Kidney tubule cell (primary cell): ENCODE measurements around the gene PSG5.
"Not testable (repeated sequence)": the region's sequence is repeated elsewhere in the genome, so short reads cannot be mapped to it uniquely, and the experiment has no call there.

Experiments used
- DNase-seq: peaks from one replicate; pipeline ENCODE4 v3.0.0-alpha.2; 2018; ENCODE audit warnings: low spot score

The PSG5 gene

DNA sequence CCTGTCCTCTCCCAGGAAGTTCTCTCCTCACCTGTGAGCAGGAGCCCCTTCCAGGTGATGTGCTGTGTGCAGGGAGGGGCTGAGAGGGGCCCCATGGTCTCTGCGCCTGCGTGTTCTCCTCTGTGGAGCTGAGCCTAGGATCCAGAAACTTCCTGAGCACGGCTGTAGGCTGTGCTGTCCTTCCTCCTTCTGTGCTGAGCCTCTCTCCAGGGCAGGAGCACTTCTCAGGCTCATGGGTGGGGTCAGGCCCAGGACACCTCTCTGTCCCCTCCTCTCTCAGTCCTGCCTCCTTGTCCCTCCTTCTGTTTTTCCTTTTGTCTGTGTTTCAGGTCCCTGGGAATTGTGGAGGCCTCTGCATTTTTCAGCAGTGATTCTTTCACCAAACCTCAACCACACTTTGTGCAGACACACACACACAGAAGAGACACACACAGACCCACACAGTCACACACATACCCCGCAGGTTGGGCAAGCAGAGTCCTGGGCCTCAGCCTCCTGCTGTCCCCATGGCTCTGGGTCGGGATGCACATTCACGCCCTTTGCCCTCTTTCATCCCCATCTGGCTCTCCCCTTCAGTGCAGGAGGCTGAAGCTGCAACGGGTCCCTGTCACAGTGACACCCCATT lies at the start of gene PSG5:
Gene PSG5 (minus strand): TSS at position 226 of the 625 bp plus-strand sequence. CDS start 131 bp downstream, at position 95.
- DNase-seq: not testable (repeated sequence)

DNA sequence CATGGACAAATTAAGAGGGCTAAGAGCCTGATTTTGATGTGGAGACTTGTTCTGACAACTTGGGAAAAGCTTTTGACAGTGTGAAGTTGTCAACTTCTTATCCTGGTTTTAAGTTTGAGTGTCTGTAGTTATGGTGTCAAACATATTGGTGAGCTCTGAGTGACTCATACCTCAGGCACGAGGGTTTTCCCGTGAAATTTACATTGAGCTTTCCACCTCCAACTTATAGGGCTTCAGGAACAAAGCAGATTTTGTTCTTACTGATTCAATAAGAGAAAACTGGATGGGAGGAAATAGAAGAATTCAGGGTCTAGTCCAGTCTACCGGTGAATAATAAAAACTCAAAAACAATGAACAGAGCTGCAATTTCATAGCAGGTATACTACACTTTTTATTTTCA lies 49.4 kb upstream of the PSG5 start:
- DNase-seq: not testable (repeated sequence)

DNA sequence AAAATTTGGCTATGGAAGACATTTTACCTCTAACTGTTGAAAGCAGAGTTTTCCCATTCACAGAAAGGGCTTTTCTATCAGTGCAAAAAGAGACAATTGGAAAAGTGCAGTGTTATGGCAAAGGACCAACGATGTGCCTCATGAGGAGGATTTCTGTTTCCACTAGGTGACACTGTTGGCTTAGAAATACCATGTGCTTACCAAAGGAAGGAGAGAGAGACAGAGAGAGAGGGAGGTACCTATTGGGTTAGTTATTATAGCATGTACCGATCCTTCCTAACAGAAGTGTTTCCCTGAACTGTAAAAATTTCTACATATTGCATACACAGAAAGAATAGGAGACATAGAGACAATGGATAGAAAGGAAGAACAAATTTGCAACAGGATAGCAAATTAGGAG lies 43.0 kb upstream of the PSG5 start:
- DNase-seq: peak; percentile 22

DNA sequence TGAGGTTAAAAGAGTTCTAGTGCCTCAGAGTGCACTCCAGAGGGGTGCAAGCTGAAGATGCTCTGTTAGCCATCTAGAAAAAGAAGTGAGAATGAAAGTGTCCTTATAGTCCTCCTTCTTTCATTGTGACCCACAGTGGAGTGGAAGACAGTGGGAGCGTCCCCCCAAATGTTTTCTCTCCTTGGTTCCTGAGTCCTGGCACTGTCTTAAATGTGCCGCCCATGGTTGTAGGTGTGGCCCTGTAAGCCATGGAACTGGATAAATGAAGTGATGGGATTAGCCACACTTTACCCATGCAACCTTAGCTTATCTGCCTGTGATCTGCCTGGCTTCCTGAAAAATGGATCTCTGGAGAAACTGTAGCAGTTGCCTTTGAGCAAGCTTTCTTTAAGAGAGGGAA lies 42.4 kb upstream of the PSG5 start:
- peak; percentile 11 for DNase-seq

DNA sequence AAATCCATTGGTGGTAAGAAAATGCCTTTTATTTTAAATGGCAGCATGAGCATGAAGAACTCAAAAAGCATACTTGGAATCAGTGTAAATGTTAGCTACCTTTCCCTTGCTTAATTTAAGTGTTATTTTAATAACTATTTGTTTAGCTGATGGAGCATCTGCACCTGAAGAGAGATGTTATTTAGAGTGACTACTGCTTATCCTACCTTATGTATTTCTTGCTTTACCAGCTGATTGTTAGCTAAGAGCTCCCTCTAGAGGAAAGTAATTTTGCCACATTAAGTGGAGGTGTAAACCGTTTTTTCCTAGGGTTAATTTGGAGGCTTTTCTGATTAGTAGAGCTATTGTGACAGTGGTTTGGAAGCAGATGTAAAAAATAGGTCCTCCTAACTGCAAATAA lies 40.6 kb upstream of the PSG5 start:
- not testable (repeated sequence) for DNase-seq

DNA sequence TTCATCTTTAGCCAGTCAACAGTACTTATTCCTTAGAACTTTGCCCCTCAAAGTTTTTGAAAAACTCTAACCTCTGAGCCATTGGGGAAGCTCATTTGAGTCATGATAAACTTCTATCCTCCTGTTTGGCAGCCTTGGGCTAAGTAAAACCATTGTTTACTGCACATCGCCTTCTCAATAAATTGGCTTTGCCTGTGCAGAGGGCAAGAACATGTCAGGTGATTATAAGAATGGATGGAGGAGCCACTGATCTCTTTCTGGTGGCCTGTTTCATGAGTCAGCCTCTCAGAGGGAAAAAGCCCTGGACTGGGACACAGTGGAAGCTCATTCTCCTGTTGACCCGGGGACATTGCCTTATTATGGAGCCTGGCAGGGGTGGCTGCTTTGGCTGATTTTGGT lies 38.5 kb upstream of the PSG5 start:
- no peak for DNase-seq

DNA sequence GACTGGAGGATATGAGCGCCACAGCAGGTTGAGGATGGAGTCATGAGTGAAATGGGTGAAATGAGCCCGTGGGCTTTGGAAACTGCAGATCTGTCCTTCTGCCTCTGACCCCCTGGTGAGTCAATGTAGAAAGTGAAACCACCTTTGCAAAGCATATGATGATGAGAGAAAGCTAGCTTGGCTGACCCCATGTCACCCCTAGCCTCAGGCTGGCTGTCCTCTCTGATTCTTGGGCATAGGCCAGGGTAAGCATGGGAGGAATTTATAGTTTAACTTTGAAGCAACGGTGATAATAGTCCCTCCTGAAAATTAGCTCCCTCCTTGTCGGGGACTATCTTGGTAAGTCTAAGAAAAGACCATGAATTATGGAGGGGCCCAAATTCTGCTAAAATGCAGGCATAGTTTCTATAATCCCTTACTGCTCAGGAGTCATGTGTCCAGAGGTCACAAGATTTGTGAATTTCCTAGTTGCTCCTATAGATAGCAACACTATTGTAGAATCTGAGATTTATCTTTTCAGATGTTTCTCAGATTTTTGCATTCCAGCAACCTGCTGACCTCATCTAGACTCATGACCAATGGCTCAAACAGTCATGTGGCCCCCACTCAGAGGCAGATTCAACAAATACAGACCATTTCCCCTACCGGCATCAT lies 38.0 kb upstream of the PSG5 start:
- DNase-seq: peak; percentile 69

DNA sequence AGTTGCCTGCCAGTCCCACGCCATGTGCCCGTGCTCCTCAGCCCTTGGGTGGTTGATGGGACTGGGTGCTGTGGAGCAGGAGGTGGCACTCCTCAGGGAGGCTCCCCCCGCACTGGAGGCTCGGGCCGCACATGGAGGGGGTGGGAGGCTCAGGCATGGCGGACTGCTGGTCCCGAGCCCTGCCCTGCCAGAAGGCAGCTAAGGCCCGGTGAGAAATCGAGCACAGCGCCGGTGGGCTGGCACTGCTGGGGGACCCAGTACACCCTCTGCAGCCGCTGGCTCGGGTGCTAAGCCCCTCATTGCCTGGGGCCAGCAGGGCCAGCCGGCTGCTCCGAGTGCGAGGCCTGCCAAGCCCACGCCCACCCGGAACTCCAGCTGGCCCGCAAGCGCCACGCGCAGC lies 35.6 kb upstream of the PSG5 start:
- not testable (repeated sequence) for DNase-seq

DNA sequence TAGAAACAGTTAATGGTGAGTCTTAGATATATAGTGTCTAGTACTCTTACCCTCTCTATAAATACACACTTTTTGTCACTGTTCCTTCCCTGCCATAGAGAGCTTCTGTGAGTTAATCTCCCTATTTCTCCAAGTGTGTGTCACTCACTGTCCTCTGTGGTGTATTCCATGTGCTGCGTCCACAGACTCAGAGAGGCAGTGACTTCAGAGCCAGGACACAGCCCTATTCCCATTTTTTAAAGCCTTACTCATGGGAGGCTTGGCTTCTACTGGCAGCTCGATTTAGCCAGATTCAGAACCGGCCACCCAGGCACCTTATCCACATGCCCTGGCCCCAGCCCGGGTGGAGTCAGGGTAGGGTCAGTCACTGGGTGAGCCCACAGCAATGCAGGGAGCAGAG lies 32.8 kb upstream of the PSG5 start:
- DNase-seq: not testable (repeated sequence)

DNA sequence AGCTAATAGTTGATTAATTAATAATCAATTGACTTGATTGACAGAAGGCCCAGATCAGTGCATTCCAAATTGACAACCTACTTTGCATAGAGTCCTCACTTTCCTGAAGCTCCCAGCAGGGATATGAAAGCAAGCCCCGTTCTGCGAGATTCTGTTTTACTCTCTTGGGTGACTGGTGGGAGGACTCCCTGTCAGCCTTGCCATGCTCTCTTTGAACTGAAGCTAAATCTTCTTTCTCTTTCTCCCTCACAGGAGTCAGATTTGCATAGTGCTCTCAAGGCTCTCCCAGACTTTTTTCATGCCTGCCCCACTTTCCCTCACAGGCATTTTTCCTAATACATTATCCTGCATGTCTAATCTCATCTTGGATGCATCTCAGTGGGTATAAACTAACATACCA lies 29.5 kb upstream of the PSG5 start:
- DNase-seq: not testable (repeated sequence)

DNA sequence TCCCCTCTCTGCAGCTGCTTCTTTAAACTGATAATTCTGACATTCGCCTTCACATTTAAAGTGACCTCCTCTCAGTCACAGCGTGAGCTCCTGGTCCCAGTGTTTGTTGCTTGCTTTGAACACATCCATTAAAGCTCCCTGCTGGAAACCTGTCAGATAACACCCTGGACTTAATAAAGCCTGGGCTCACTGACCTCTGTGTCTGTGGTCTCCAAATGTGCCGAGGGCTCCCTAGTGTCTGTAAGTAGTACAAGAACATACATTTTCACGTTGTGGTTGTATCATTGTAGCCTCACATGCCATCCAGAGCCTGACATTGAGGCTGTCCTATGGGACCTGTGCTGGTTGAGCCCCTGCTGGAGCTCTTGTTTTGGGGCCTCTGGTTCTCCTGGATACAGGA lies 21.7 kb upstream of the PSG5 start:
- DNase-seq: no peak

DNA sequence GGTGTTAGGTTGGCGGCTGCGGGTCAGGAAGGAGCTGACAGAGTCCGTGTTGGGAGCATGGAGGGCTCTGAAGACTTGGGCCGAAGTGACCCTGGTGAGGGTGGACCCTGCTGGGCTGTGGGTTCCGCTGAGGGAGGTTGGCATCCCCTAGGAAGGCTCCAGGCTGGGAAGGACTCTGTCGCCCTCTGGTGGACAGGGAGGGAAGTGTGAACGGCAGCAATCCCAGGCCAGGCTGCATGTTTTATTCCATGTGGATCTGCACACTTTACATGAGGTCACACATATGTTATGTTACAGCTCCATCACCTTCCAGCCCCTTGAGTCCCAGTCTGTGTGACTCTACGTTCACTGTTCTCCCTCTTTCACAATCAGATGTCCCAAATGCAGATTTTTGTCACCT lies 20.8 kb upstream of the PSG5 start:
- DNase-seq: not testable (repeated sequence)

DNA sequence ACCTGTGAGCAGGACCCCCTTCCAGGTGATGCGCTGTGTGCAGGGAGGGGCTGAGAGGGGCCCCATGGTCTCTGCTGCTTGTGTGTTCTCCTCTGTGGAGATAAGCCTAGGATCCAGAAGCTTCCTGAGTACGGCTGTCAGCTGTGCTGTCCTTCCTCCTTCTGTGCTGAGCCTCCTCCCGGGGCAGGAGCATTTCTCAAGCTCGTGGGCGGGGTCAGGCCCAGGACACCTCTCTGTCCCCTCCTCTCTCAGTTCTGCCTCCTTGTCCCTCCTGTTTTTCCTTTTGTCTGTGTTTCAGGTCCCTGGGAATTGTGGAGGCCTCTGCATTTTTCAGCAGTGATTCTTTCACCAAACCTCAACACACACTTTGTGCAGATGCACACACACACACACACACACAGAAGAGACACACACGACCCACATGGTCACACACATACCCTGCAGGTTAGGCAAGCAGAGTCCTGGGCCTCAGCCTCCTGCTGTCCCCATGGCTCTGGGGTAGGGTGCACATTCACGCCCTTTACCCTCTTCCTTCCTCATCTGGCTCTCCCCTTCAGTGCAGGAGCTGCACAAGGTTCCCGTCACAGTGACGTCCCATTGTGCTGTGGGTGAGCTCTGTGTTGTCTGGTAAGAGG lies 19.3 kb upstream of the PSG5 start, which contains the start of gene PSG4:
Gene PSG4 (minus strand): TSS at position 168 of the 635 bp plus-strand sequence. CDS start 102 bp downstream, at position 66.
- DNase-seq: not testable (repeated sequence)

DNA sequence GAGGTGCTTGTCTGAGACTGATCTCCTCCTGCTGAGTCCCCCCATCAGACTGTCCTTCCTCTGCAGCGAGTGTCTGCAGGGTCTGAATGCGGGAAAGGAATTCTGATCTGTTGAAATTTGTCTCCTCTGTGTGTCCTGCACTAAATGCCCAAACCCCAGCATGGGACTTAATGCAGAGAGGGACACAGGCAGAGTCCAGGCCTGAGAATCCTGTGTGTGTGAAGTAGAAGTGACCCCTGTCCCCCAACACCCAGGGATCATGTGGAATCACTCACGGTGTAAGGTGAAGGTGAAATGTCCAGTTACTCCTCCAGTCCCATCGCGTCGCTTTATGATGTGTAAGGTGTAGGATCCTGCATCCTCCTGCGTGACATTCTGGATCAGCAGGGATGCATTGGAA lies 17.3 kb upstream of the PSG5 start:
- not testable (repeated sequence) for DNase-seq

DNA sequence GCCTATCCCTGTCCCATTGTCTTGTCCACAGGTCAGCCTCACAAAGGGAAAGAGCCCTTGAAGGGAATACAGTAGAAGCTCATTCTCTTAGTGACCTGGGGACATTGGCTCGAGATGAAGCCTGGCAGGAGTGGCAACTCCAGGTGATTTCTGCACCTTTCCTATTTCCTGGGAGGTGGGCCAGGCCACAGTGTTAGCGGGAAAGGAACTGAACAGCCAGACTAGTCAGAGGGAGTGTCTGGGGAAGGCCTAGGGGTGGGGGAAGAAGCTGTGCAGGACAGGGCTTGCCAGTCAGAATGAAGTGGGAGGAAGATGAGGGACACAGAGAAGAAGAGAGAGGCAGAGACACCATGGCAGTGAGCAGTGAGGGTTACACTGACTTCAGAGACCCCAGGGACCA lies 15.6 kb upstream of the PSG5 start:
- DNase-seq: peak; percentile 13

DNA sequence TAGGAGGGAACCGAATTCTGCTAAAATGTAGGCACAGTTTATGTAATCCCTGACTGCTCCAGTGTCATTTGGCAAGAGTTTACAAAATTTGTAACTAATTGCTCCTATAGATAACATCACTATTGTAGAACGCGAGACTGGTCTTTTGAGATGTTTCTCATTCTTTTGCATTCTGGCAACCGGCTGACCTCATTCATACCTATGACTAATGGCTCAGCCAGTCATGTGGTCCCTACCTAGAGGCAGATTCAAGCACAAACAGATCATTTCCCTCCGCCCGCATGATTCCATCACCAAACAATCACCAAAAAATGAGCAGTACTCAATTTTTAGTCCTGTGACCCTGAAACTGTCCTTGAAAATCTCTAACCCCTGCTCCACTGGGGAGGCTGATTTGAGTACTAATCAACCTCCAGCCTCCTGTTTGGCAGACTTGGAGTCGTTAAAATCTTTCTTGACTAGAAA lies 15.0 kb upstream of the PSG5 start:
- peak; percentile 76 for DNase-seq

DNA sequence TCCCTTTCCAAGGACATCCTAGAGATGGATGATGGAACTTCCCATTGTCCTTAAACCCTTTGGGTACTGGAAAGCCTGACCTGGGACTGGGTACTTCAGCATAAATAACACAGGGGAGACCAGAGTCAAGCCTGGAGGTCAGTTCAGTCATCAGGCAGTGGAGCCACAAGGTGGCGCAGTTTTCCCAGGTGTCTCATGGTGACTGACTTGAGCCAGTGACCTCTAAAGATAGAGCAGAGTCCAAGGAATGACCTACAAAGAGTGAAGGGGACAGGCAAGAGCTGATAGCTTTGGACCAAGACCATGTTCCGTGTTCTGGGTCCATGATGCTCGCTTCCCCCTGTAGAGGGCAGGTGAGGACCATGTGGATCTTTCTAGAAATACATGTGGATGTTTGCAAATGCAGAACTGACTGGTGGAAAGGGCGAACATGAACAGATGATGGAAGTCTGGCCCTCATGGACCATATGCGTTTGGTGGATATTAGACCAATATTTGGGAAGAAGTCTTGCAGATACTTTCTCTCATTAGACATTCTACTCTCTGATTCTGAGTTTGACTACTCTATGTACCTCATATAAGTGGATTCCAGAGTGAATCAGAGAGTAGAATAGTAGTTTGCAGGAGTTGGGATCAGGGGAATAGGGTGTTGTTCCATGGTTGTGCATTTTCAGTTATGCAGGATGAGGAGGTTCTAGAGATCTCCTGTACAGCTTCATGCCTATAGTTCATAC lies 12.5 kb upstream of the PSG5 start:
- not testable (repeated sequence) for DNase-seq

DNA sequence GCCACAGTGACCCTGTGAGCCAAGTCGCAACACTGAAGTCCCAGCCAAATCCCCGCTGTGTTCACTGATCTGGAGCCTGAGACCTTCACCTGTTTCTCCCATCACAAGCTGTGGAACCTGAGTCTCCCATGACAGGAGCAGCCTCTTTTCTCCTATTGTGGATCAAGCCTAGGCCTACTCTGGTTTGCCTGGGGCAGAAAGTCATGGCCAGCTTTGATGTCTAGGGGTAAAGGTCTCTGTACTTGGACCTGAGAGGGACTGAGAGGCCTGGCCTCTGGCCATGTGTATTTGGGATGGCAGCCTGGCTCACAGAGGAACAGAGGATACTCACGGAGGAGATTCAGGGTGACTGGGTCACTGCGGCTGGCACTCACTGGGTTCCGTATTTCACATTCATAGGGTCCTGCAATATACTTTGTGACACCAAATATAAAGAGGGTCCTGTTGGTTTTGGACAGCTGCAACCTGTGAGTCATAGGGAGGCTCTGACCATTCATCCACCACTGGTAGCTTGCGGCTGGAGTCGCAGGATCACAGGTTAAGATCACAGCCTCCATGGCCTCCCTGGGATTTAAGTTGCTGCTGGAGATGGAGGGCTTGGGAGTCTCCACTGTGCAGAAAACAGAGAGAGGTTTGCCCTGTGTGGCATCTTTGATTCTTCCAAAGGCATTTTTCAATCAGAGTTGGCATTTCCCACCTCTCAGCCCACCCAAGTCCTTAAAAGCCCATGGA lies 11.5 kb upstream of the PSG5 start:
- not testable (repeated sequence) for DNase-seq

DNA sequence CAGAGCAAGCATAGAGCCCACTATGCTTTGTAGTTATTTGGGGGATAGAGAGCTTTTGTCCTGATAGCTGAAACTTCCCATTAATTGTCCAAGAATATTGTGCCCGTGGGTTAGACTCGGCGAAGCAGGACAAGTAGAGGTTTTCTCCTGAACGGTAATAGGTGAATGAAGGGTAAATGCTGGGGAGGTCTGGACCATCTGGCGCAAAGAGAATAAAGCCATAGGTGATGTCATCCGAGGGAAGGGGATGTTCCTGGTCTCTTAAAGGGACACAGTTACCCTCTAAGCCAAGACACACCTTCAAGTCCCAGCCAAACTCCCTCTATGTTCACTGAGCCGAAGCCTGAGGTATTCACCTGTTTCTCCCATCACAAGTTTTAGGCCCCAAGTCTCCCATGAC lies 8.1 kb upstream of the PSG5 start:
- not testable (repeated sequence) for DNase-seq

DNA sequence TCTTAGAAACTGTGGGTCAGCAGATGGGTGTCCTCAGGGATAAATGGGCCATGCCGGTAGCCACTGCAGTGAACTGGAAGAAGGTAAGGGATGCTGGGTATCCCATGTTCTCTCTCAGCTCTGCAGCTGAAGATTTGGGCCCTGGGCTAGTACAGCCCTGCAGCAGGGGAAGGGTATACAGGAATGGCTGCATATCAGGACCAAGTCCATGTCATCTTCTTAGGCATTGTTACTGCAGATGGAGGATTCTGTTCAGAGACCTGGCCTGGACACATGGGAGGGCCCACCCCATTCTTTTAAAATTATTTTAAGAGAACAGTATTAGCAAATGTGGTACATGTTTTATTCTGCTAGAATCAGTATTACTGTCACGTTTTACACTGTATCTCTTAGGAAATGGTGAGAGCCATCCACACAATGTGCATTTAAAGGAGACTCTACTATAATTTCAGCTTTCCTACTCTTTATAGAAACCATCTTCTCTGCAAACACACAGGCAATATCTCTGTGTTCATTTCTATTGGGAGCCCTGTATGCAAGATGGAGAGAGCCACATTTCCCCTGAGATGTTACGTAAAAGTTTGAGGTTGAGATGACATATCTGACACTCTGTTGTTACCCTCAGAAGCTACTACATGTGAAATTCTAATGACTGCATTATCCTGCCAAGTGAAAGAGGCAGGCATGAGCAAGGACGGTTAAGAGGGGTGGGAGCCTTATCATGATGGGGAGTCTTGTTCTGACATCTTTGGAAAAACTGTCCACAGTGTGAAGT lies 6.2 kb upstream of the PSG5 start:
- not testable (repeated sequence) for DNase-seq

DNA sequence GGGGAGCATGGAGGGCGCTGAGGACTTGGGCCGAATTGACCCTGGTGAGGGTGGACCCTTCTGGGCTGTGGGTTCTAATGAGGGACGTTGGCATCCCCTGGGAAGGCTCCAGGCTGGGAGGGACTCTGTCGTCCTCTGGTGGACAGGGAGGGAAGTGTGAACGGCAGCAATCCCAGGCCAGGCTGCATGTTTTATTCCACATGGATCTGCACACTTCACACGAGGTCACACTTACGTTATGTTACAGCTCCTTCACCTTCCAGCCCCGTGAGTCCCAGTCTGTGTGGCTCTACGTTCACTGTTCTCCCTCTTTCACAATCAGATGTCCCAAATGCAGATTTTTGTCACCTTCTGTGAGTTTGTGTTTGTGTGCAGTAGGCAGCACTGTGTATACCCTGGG lies 1.8 kb upstream of the PSG5 start:
- not testable (repeated sequence) for DNase-seq
